ENCODE data around the gene MTOR.

DNA sequence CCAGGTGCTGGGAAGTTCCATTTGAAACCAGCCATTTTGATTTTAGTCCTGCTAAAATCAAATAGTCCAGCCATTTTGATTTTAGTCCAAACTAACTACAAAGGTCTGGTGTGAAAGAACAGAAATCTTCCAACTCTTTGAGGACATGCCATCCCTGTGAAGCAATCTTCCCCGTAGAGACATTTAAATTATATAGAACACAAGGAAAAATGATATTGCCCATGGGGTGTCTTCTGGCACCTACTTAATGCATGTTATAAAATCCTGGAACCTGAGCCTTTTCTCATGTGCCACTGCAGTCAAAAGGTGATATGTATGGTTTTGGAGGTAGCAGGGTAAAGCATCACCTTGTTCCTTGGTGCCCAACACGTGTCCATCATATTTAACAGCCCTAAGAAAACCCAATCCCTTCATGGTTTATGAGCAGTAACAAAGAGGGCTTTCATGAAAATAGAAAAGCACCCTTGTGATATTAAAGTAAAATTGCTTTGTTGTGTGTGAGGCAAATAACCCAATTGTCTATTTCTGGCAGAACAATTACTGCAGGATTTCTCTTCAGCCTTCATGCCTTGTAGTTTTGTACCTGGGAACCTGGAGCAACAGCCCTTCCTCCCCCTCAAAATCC is 46.9 kb downstream of the MTOR start:
- TF ChIP-seq CTCF (IDR thresholded peaks at IDR 0.05; ENCODE audit: insufficient read depth, low read depth, low read length), result no peak
- TF ChIP-seq EZH2 (IDR thresholded peaks at IDR 0.05; ENCODE audit: insufficient read depth, low read length), result no peak
